ENCODE results near the gene OTOP1. TPM values are rescaled to one million over a fixed set of nuclear protein-coding genes. Genes with fewer than 3 reads are reported as not detected.

The OTOP1 gene
- not detected in 2 replicates for total RNA-seq

GRCh38 chr4:4226606-4227438 is at the start of gene OTOP1:
OTOP1 (minus strand) TSS chr4:4226929; CDS start chr4:4226864, 65 bp downstream.

GRCh38 chr4:4248029-4248884 is 21.5 kb upstream of the OTOP1 start, which contains the start of gene TMEM128:
TMEM128 (minus strand) TSS chr4:4248223; CDS start chr4:4248202, 21 bp downstream.

Other genes with a start within 250 kb of the OTOP1 start
- gene TMEM128, start 21.3 kb upstream of the OTOP1 start, total RNA-seq = 27.9 and 28.7 TPM in 2 replicates
- gene LYAR, start 63.2 kb upstream of the OTOP1 start, total RNA-seq = 14.0 and 28.7 TPM in 2 replicates
- gene ZBTB49, start 63.3 kb upstream of the OTOP1 start, total RNA-seq = 4.1 and 7.0 TPM in 2 replicates
- gene NSG1, start 160.2 kb upstream of the OTOP1 start, total RNA-seq = 0.44 TPM in 1 of 2 replicates, not detected in the other

Data from uterine smooth muscle cell (primary cell).